HG02678 (cell line): ENCODE measurements around the gene ADAM8.

Experiments used
- ATAC-seq: cut with Tn5 transposase; IDR thresholded peaks from one replicate; pipeline ENCODE4 v1.9.1; 2021; ENCODE audit warnings: mild to moderate bottlenecking, moderate library complexity; ENCODE audit not compliant: unreplicated experiment

ADAM8 gene

DNA sequence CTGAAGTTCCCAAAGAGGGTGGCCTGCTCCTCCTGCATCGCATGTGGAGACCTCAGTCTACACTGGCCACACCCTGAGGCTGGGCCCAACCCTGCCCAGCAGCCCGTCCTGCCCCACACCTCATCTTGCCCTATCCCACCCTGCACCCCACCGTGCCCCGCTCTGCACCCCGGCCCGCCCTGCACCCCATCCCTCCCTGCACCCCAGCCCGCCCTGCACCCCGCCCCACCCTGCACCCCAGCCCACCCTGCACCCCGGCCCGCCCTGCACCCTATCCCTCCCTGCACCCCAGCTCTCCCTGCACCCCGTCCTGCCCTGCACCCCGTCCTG lies 24.5 kb downstream of the ADAM8 start:
- ATAC-seq = no peak

DNA sequence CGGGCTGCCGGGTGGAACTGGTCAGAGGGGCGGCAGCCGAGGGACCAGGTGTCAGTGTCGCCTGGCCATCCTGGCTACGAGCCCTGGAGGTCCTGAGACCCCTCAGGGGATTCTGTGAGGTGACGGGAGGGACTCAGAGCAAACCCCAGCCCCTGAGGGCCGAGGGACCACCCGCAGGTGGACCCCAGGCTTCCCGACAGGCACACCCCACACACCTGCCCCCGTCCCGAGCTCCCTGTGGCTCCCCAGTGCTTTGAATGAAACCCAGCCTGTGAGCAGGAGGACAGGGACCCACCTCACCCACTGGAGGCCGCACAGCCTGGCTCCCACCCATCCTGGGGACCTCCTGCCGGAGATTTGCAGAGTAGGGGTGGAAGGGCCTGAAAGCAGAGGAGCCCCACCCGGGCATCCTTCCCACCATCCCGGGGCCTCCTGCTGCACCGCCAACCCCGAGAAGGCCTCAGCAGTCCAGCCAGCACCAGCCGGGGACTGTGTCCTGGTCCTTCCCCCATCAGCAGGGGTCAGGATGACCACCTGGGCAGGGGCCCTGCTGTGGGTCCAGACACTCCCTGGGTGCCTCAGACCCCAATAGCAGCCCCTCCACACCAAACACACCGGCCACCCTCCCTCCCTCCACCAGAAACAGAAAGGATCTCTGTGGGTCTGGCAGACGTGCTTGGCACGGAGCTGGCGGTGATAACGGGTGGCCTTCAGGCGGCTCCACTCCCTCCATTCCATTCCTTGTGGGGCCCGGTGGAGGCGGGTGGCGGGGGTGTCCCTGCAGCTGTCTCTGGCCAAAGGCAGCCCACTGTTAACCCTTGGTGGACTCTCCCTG lies 25.1 kb downstream of the ADAM8 start:
- ATAC-seq = no peak

DNA sequence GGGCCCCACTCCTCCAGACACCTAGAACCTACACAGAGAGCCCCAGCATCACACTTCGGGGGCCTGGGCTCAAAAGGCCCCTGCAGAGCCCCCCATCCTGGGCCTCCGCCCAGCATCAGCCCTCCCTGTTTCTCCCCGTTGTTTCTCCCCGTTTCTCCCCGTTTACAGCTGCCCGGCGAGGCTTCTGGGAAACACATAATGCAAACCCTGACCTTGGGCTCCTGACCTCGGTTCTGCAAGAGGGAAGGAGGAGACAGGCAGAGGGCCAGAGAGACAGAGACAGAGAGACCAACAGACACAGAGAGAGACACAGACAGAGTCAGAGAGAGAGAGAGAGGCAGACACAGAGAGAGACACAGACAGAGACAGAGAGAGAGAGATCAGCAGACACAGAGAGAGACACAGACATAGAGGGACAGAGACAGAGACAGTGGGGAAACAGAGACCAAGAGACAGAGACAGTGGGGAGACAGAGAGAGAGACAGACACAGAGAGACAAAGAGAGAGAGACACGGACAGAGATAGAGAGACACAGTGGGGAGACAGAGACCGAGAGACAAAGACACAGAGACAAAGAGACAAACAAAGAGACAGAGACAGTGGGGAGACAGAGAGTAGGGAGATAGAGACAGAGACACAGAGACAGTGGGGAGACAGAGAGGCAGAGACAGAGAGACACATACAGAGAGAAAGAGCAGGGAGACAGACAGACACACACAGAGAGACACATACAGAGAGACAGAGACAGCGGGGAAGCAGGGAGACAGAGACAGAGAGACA lies 26.5 kb downstream of the ADAM8 start:
- ATAC-seq = no peak

DNA sequence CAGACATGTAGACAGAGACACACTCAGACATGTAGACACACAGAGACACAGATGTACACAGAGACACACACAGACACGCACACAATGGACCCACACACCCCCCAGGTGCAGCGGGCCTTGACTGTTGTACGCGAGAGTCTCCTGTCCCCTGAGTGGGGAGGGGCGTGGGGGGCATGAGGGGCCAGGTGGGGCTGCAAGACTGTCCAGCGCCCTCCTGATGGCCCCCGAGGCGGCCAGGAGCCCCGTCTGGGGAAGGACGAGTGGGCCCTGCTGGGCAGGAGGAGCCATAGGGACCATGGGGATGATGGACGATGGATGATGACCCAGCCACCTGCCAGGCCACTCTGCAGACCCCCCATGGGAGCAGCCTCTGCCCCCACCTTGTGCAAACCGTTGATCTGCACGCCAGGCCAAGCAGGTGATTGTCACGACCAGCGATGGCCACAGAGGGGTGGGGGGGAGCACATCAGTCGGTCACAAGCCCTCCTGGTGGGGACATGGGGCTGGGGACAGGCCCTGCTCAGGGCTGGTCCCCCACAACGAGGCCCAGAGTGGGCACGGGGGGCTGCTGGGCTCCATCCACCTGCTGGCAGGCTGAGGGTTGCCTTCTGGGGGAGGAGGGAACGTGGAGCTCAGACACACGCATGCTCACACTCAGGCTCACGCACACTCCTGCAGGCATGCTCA lies 27.4 kb downstream of the ADAM8 start:
- ATAC-seq = no peak

DNA sequence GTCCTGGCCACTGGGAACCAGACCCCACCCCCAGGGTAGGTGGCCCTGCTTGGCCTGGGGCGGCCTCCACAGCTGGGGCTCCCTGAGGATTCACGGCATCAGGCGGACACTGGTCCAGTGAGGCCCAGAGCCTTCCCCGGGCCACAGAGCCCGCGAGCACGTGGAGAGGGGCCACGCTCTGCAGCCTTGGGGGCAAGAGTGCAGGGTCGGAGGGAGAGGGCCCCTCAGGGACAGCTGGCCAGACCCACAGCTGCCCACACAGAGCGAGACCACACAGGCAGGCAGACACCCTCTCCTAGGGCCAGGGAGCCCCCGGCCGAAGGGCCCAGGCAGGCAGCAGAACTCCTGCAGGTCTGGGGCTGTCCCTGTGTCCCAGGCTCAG lies 28.3 kb downstream of the ADAM8 start:
- no peak for ATAC-seq

DNA sequence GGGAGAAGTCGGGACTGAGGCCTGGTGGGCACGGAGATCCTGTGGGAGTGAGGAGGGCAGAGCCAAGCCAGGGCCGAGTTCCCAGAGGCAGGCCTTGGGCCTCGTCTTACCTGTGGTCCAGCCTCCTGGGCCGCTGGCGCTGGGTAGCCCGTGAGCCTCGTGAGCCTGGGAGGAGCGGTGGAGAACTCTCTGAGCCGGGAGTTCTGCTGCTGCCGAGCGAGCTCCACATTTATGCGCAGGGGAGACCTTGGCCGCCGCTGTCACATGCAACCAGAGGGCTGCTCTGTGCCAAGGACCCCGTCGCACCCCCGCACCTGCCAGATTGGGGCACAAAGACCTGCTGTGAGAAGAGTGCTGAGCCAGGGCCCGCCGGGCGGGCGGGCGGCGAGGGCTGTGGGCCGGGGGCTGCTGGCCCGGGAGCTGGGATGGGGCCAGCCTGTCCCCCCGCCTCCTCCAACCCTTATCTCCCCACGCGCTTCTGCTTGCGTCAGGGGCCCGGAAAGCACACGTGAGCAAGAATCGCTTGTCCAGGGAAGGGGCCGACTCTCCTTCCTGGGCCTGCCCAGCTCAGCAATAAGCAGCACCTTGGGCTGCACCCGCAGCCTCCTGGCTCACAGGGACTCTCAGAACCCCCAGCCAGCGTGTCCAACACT lies 28.9 kb downstream of the ADAM8 start:
- no peak for ATAC-seq

DNA sequence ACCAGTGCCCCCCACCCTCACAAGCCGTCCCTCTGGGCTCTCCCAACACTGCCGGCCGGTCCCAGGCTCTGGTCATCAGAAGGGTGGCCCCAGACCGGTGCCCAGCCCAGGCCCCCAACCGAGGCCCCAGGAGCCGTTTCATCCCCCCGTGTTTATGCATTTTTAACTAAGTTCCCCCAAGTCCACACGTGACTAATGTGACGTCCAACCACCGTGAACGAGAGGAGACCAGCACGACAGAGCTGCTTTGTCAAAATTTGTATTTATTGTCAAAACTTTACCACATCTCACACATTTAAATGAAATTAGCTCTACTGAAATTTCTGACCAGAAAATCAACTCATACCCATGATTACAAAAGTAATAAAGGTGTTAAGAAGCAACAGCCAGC lies 30.4 kb downstream of the ADAM8 start:
- ATAC-seq = no peak

DNA sequence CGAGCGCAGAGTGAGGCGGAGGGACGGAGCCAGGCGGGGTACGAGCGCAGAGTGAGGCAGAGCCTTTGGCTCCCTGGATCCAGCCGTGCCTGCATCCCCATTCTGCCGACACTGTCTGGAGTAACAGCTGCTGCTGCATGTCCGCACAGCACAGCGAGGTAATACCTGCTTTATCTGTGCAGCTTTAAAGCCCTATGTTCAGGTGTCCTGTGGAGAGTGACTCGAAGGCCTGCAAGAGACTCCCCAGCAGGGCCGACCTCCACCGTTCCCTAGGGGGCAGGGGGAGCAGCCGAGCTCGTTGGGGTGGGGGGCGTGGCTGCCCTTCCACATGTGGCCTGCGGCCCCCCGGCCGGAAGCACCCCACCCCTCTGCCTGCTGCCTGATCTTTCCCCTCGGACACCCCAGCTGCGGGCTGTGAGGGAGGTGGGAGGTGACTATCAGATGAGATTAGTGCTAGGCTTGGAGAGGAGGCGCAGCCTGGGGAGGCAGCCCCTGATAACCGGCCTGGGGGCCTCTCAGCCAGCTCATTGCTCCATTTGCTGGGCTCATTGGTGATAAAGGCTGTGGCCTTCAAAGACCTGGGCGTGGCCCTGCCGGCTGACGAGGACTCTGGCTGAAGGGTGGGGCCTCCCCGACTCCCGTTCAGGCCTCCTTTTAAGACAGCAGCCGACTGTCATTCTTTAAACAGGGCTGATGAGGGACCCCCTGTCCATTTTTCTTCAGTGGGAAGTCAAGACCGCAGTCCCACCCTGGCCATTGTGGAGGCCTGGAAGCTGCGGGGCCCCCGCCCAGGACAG lies 31.0 kb downstream of the ADAM8 start:
- no peak for ATAC-seq

DNA sequence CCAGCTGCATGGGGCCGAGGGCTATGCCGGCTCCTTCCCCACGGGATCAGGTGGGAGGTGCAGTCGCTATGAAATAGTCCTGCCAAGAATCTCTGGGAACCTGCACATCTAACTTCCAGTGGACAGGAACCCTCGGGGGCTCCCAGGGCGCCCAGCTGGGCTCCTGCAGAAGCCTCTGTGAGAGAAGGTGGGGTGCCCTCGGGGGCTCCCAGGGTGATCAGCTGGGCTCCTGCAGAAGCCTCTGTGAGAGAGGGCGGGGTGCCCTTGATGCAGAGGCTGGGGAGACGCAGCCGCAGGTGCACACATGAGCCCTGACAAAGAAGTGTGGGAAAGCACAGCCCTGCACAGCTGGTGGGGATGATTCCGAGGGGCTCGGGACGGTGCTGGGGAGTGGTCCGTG lies 33.1 kb downstream of the ADAM8 start:
- no peak for ATAC-seq

DNA sequence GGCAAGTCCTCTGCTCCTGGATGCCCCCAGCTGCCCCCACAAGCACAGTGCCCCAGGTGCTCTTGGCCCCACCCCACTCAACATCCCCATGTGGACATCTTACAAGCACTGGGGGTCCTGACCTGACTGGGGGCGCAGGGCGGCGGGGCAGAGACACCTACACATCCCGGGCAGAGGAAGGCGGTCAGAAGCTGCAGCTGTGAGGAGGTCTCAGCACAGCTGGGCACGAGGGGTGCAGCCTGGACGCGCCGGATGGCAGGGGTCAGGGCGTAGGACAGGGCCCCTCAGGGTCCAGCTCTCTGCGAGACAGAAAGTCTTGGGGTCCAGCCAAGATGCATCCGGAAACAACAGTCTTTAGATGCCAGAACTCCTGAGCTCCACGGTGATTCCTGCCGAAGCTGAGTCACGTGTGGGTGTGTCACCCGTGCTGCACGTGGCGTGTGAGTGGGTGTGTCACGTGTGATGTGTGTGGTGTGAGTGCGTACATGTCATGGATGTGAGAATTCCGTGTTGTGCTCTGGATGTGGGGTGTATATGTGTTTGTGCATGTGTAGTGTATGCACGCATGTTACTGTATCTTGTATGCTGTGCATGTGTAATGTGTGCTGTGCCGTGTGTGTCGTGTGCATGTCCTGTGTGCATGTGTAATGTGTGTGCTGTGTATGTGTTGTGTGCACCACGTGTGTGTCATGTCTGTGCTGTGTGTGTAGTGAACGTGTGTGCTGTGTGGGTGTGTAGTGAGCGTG lies 33.9 kb downstream of the ADAM8 start:
- ATAC-seq = no peak

DNA sequence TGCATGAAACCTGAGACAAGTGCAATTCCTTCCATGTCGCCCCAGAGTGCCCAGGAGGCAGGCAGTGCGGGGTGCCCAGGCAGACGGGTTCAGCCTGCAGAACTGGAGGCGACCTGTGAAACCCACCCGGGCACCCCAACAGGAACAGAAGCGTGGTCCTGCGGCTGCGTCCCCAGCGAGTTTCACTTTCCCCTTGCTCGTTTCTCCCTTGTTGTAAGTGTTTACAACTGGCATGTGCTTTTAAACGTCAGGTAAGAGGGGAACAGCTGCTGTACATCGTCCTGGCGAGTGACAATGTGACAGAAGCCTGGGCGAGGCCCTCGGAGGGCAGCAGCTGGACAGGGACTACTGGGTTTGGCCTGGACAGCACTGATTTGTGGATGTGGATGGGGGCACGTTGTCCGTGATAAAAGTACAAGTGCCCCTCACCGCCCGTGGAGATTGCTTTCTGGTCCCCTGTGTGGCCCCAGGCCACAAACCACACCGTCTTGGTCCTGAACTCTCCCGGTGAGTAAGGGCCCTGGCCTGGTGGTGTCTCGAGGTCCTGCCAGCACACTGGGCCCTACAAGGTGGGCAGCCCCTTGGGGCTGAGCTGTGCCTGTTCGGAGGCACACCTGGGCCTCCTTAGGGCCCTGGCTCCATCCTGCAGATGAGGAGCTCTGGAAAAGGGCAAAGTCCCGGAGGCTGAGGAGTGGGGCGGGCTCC lies 35.0 kb downstream of the ADAM8 start:
- ATAC-seq = peak; percentile 73

DNA sequence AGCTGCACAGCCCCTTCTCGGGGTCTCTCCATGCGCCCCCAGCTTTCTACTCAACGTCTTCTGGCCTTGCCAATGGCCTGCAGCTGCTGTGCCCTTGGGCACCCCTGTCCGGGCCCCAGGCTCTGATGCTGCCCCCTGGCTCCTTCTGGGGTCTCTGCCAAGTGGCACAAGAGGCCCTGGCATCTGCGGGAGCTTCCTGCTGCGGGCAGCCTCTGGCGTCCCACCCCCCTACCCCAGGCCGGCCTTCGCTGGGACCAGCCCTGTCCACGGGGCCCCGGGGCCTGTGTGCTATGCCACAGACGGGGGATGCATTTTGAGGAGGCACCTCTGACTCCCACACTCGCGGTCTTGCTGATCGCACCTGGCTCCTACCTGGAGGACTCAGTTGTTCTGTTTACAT lies 36.7 kb downstream of the ADAM8 start:
- ATAC-seq = no peak

DNA sequence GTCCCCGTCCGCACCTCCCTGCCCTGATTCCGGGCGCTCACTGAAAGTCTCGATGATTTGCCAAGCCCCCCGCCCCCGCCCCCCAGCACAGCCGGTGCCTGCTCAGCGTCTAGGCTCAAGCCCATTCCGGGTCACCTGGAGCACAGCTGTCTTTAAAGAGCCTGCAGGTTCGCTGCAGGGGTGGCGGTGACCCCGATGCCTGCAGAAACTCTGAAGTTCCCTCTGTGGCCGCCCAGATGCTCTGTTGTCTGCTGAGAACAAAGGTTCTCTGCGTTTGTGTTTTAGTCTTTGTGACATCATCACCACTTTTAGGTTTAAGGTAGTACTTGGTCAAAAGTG lies 38.2 kb downstream of the ADAM8 start:
- no peak for ATAC-seq

DNA sequence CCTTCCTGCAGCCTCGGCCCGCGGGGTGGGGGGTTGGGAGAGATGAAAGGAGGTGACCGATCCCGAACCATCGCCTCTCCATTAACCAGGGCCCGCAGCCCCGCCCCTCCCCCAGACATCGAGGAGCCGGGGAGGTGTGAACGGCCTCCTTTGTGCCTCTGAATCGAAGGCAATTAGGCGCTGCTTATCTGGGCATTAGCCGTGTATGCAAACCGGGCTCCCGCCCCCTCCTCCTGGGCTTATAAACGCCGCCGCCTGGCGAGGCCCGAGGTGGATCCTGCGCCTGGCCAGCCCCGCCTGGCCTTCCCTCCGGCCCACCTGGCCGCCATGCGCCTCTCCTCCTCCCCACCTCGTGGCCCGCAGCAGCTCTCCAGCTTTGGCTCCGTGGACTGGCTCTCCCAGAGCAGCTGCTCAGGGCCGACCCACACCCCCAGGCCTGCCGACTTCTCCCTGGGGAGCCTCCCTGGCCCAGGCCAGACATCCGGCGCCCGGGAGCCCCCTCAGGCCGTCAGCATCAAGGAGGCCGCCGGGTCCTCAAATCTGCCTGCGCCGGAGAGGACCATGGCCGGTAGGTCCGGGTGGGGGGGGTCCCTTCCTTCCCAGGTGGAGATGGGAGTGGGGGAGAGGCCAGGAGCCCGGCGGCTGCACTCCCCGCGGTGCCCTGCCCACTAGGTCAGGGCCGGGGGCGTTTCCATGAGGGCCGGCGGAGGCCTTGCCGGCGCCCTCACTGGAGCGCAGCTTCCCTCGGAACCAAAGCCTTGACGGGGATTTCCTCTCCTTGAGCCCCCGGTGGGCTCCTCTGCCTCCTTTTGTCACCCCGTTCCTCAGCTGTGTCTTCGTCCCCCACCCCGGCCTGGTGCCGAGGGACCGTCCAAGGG lies 38.8 kb downstream of the ADAM8 start, which contains the start of gene VENTX:
TSS of gene VENTX (plus strand) at position 268 of the 878 bp plus-strand sequence. CDS start at position 328, 60 bp downstream.
- no peak for ATAC-seq

DNA sequence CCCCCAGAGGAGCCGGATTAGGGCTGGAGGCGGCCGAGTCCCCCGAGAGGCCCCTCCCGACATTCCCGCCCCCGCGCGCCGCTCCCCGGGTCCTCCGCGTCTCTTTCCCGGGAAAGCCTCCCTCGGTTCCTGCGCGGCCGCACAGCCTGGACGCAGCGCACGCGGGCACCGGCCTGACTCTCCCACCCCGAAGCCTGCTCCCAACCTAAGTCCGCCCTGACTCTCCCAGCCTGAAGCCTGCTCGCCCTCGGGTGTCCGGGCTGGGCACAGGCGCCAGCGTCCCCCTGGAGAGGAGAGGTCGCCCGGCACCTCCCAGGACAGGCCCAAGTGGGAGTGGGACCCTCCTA lies 39.5 kb downstream of the ADAM8 start:
- ATAC-seq = no peak

DNA sequence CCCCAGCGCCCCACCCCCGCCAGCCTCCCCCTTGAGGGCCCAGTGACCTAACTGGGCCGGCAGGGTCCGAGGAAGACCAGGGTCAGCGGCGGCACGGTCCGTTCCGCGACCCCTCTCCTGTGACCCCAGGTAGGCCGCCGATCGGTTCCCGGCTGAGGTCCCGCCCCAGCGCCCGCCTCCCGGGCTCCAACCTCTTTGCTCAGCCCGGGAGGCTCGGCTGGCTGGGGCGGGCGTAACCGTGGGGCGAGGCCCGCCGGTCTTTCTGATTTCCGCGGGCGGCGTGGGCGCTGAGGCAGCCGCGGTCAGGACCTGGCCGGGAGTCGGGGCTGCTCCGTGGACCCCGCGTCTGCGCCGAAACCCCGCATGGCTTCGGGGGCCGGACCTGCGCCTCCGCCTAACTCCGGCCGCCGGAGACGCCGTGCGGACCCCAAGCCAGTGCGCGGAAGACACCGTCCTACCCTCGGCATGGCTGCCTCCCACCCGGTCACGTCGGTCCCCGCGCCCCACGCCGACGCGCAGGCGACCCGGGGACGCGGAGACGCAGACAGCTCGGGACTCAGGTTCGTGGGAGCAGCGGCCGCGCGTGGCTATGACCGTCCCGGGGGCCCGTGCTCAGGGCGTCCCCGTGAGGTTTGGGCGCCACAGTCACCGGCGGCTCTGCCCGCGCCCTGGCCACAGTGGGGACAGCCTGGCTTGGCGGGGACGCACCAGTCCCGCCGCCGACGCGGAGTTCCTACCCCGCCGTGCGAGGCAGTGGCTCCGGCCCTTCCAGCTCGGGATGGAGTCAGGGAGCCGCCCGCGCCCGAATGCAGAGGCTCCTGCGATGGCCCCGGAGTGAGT lies 40.0 kb downstream of the ADAM8 start:
- no peak for ATAC-seq

DNA sequence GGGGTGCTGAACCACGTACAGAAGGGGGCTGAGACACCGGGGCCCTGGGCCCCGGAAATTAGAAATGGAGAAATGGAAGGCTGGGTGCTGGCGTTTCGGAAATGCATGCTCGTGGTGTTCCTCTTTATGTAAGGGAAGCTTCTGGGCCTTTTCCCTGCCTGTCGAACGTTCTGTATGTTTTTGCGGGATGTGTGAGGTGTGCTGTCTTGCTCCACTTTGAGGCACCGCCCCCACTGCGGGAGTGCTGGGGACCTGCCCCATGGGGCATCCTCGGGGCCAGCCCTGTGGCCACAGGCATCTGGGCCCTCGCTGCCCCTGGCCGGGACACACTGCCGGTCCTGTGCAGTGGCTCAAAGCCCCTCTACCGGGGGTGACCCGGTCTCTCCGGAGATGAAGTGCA lies 40.7 kb downstream of the ADAM8 start:
- ATAC-seq = no peak
